Liver (tissue), 9 donors: ENCODE results near the gene OLFML2B. TPM values are rescaled to one million over a fixed set of nuclear protein-coding genes. Genes with fewer than 3 reads are reported as not detected.

Experiments used
- DNase-seq: peaks from one replicate; pipeline ENCODE4 v3.0.0-alpha.2; 2017; ENCODE audit warnings: low spot score
- H3K27ac ChIP-seq, 2 donors: one replicate each; pipeline ENCODE4 v1.7.0; 2013; ENCODE audit warnings: inconsistent platforms in 2 of 2, low read length in 2 of 2, control low read depth in 1 of 2, low read depth in 1 of 2, mild to moderate bottlenecking in 1 of 2
- H3K27me3 ChIP-seq, 4 donors: one replicate each; pipeline versions ENCODE4 v1.6.1 to v1.7.0; 2013; ENCODE audit warnings: low read length in 3 of 4, inconsistent platforms in 1 of 4, mild to moderate bottlenecking in 1 of 4, moderate library complexity in 1 of 4; ENCODE audit not compliant: control insufficient read depth in 4 of 4, insufficient read depth in 4 of 4
- H3K36me3 ChIP-seq, 4 donors: one replicate each; pipeline versions ENCODE4 v1.6.1 to v1.7.0; 2013; ENCODE audit warnings: low read length in 3 of 4, mild to moderate bottlenecking in 3 of 4, low read depth in 1 of 4, moderate library complexity in 1 of 4; ENCODE audit not compliant: control insufficient read depth in 4 of 4, insufficient read depth in 3 of 4
- H3K4me1 ChIP-seq, 4 donors: one replicate each; pipeline versions ENCODE4 v1.6.1 to v1.7.0; 2013; ENCODE audit warnings: low read length in 3 of 4, mild to moderate bottlenecking in 3 of 4, moderate library complexity in 1 of 4; ENCODE audit not compliant: control insufficient read depth in 4 of 4, insufficient read depth in 4 of 4
- H3K4me3 ChIP-seq, 3 donors: one replicate each; pipeline versions ENCODE4 v1.6.1 to v1.7.0; 2013; ENCODE audit warnings: low read length in 3 of 3, control low read depth in 1 of 3, low read depth in 1 of 3, mild to moderate bottlenecking in 1 of 3
- H3K9ac ChIP-seq, 2 donors: one replicate each; pipeline ENCODE4 v1.7.0; 2013; ENCODE audit warnings: low read length in 2 of 2, mild to moderate bottlenecking in 2 of 2, moderate library complexity in 2 of 2, control low read depth in 1 of 2, low read depth in 1 of 2
- H3K9me3 ChIP-seq, 4 donors: one replicate each; pipeline versions ENCODE4 v1.6.1 to v1.7.0; 2013; ENCODE audit warnings: low read length in 3 of 4; ENCODE audit not compliant: control insufficient read depth in 4 of 4
- ATF3 ChIP-seq: IDR thresholded peaks from 2 replicates; pipeline ENCODE4 v1.6.1; 2016; ENCODE audit warnings: antibody characterized with exemption
- CTCF ChIP-seq: fragments of 150-350 bp; IDR thresholded peaks from 2 replicates; pipeline ENCODE4 v1.5.1; 2017; ENCODE audit warnings: improper control_type of control experiment, low read depth, low read length; ENCODE audit not compliant: missing input control
- FOXA1 ChIP-seq: IDR thresholded peaks from 2 replicates; pipeline ENCODE4 v1.6.1; 2016; ENCODE audit warnings: antibody characterized with exemption
- FOXA2 ChIP-seq: IDR thresholded peaks from 2 replicates; pipeline ENCODE4 v1.6.1; 2016; ENCODE audit warnings: antibody characterized with exemption
- GABPA ChIP-seq, 2 donors: IDR thresholded peaks in 1 of 2; conservative IDR thresholded peaks in 1 of 2; 2 replicates each; pipeline ENCODE4 v1.6.1; 2016; ENCODE audit warnings: antibody characterized with exemption in 2 of 2, mild to moderate bottlenecking in 1 of 2, moderate library complexity in 1 of 2
- HNF4A ChIP-seq, 2 donors: conservative IDR thresholded peaks; 2 replicates each; pipeline ENCODE4 v1.6.1; 2016; ENCODE audit warnings: antibody characterized with exemption in 2 of 2, mild to moderate bottlenecking in 2 of 2
- HNF4G ChIP-seq: IDR thresholded peaks from 2 replicates; pipeline ENCODE4 v1.6.1; 2016; ENCODE audit warnings: antibody characterized with exemption
- JUND ChIP-seq, 2 donors: IDR thresholded peaks; 2 replicates each; pipeline ENCODE4 v1.6.1; 2016; ENCODE audit warnings: antibody characterized with exemption in 2 of 2
- NR2F2 ChIP-seq: IDR thresholded peaks from 2 replicates; pipeline ENCODE4 v1.6.1; 2016; ENCODE audit warnings: antibody characterized with exemption
- REST ChIP-seq: IDR thresholded peaks from 2 replicates; pipeline ENCODE4 v1.6.1; 2016; ENCODE audit warnings: antibody characterized with exemption, mild to moderate bottlenecking
- RXRA ChIP-seq, 2 donors: IDR thresholded peaks; 2 replicates each; pipeline ENCODE4 v1.6.1; 2017 to 2018; ENCODE audit warnings: antibody characterized with exemption in 2 of 2, mild to moderate bottlenecking in 1 of 2
- SP1 ChIP-seq: IDR thresholded peaks from 2 replicates; pipeline ENCODE4 v1.6.1; 2018; ENCODE audit warnings: antibody characterized with exemption, mild to moderate bottlenecking
- TAF1 ChIP-seq: conservative IDR thresholded peaks from 2 replicates; pipeline ENCODE4 v1.6.1; 2016; ENCODE audit warnings: antibody characterized with exemption, mild to moderate bottlenecking
- YY1 ChIP-seq: IDR thresholded peaks from 2 replicates; pipeline ENCODE4 v1.6.1; 2016; ENCODE audit warnings: antibody characterized with exemption, mild to moderate bottlenecking
- WGBS: extraction: QIAGEN DNeasy Blood & Tissue Kit; methylation state at CpG from one replicate; pipeline ENCODE4 v1.1.7; 2013; 5-methylcytosine and 5-hydroxymethylcytosine counted together
- polyA plus RNA-seq, 2 donors: library from polyadenylated mRNA; stranded (reverse) in 1 of 2; unstranded in 1 of 2; fragments of 200-250 nt in 1 of 2; fragments of >200 nt in 1 of 2; fragmentation: Nextera tagmentation in 1 of 2; extraction: Ambion mirVana in 1 of 2; gene quantifications; one replicate each; pipeline versions ENCODE4 v1.2.1 to v1.2.3, GENCODE V29; 2013 to 2015
- total RNA-seq, 2 donors: library from RNA; depleted of rRNA; stranded (reverse); fragments of >200 nt; gene quantifications; one replicate each; pipeline ENCODE4 v1.2.3, GENCODE V29; 2014
- TF ChIP-seq, protein P1 (sequence below): IDR thresholded peaks from 2 replicates; pipeline ENCODE4 v1.6.1; 2016; ENCODE audit warnings: antibody characterized with exemption
- donor health status: healthy.
- donor health status: healthy.
- donor health status: healthy.
- donor health status: healthy.
- donor health status: healthy.

The OLFML2B gene
- total and polyA plus RNA-seq, 4 donors = 0.54 to 0.84 (median 0.74) TPM

- no peak overlapping the region for H3K4me3 ChIP-seq
- no peaks in the 10 kb centered on the region for H3K9me3 ChIP-seq
- H3K36me3 ChIP-seq = no peaks in the 10 kb centered on the region
- no peak overlapping the region for H3K27ac ChIP-seq
- no peaks in the 10 kb centered on the region for H3K4me1 ChIP-seq
- no peak for TF ChIP-seq JUND (IDR thresholded peaks at IDR 0.05)
- no peak for TF ChIP-seq CTCF
- TF ChIP-seq SP1 = no peak
- no peak for TF ChIP-seq FOXA2
- TF ChIP-seq YY1 = no peak
- TF ChIP-seq FOXA1 = no peak
- no peak for TF ChIP-seq RXRA (IDR thresholded peaks at IDR 0.05)
- TF ChIP-seq HNF4A (conservative IDR thresholded peaks at IDR 0.05) = no peak
- TF ChIP-seq, protein P1, sequence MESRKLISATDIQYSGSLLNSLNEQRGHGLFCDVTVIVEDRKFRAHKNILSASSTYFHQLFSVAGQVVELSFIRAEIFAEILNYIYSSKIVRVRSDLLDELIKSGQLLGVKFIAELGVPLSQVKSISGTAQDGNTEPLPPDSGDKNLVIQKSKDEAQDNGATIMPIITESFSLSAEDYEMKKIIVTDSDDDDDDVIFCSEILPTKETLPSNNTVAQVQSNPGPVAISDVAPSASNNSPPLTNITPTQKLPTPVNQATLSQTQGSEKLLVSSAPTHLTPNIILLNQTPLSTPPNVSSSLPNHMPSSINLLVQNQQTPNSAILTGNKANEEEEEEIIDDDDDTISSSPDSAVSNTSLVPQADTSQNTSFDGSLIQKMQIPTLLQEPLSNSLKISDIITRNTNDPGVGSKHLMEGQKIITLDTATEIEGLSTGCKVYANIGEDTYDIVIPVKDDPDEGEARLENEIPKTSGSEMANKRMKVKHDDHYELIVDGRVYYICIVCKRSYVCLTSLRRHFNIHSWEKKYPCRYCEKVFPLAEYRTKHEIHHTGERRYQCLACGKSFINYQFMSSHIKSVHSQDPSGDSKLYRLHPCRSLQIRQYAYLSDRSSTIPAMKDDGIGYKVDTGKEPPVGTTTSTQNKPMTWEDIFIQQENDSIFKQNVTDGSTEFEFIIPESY = no peak
- DNase-seq = no peak
- H3K9ac ChIP-seq = no peak overlapping the region
- H3K27me3 ChIP-seq = no peaks in the 10 kb centered on the region
- WGBS = 84% methylated on average over 9 of the region's 9 CpGs
These were observed 29.4 kb downstream of the OLFML2B start for GRCh38 chr1:161994175-161994668.

DNA sequence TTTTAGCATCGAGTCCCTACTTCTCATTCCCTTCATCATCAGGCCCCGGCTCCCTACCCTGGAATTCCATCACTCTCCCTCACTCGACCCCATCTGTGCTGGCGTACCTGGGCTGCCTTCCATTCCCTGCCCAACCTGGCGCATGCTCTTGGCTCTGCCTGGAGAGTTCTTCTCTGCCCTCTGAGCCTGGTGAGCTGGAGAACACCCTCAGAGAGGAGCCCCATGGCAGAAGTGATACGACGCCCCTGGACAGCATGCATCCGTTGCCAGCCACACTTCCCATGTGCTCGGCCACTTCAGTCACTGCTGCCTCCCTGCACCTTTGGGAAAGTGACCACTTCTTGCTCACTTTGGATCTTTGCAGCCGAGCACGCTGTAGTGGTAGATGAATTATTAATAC is 30.1 kb downstream of the OLFML2B start:
- Histone ChIP-seq H3K9ac (no peak overlapping the region), H3K4me3 (no peak overlapping the region), H3K9me3 (no peaks in the 10 kb centered on the region), H3K27ac (no peak overlapping the region), H3K27me3 (no peaks in the 10 kb centered on the region), H3K4me1 (no peaks in the 10 kb centered on the region), H3K36me3 (no peaks in the 10 kb centered on the region)
- TF ChIP-seq TAF1 (no peak), HNF4G (no peak), FOXA2 (no peak), CTCF (no peak), HNF4A (conservative IDR thresholded peaks at IDR 0.05) (no peak), NR2F2 (no peak), GABPA (IDR thresholded peaks at IDR 0.05 in 1 of 2, conservative IDR thresholded peaks at IDR 0.05 in 1 of 2) (no peak), YY1 (no peak), FOXA1 (no peak), ATF3 (no peak), REST (no peak), SP1 (no peak), RXRA (IDR thresholded peaks at IDR 0.05) (no peak)
- TF ChIP-seq, protein P1 = no peak
- WGBS = 87% methylated on average over 11 of the region's 11 CpGs
- DNase-seq = no peak
